GM18511 (cell line): ENCODE data around the gene SSPN.
A peak's percentile ranks its signal among the peaks of the same experiment; 100 is the strongest.

Experiments used
- ATAC-seq: cut with Tn5 transposase; IDR thresholded peaks from one replicate; pipeline ENCODE4 v1.9.1; 2021; ENCODE audit warnings: mild to moderate bottlenecking, moderate library complexity; ENCODE audit not compliant: unreplicated experiment

The SSPN gene

GRCh38 chr12:26185532-26186320, 9.6 kb upstream of the SSPN start:
- no peak for ATAC-seq

GRCh38 chr12:26187014-26187798, 8.2 kb upstream of the SSPN start:
- no peak for ATAC-seq

GRCh38 chr12:26188127-26188526, 7.2 kb upstream of the SSPN start:
- no peak for ATAC-seq

- ATAC-seq = no peak
These were observed 6.7 kb upstream of the SSPN start for GRCh38 chr12:26188641-26189040.

GRCh38 chr12:26192142-26192541, 3.2 kb upstream of the SSPN start:
- ATAC-seq = no peak

- no peak for ATAC-seq
These were observed 1.8 kb upstream of the SSPN start for GRCh38 chr12:26193539-26193938.

- ATAC-seq = peak; percentile 68
These were observed 458 bp downstream of the SSPN start for GRCh38 chr12:26195641-26196420.

GRCh38 chr12:26196421-26196716, 996 bp downstream of the SSPN start:
- no peak for ATAC-seq

GRCh38 chr12:26197832-26198231, 2.5 kb downstream of the SSPN start:
- ATAC-seq = no peak

GRCh38 chr12:26198742-26199141, 3.4 kb downstream of the SSPN start:
- no peak for ATAC-seq

- no peak for ATAC-seq
These were observed 7.9 kb downstream of the SSPN start for GRCh38 chr12:26203167-26203780.

- no peak for ATAC-seq
These were observed 9.4 kb downstream of the SSPN start for GRCh38 chr12:26204612-26205289.

GRCh38 chr12:26205298-26205697, 9.9 kb downstream of the SSPN start:
- ATAC-seq = no peak

GRCh38 chr12:26205941-26206340, 10.6 kb downstream of the SSPN start:
- no peak for ATAC-seq

- ATAC-seq = no peak
These were observed 16.0 kb downstream of the SSPN start for GRCh38 chr12:26211331-26211730.

- ATAC-seq = no peak
These were observed 17.0 kb downstream of the SSPN start for GRCh38 chr12:26212396-26212795.

- no peak for ATAC-seq
These were observed 17.6 kb downstream of the SSPN start for GRCh38 chr12:26212988-26213387.

GRCh38 chr12:26214121-26214520, 18.7 kb downstream of the SSPN start:
- no peak for ATAC-seq

- ATAC-seq = no peak
These were observed 24.4 kb downstream of the SSPN start for GRCh38 chr12:26219736-26220135.

GRCh38 chr12:26224657-26225056, 29.3 kb downstream of the SSPN start:
- no peak for ATAC-seq

- ATAC-seq = no peak
These were observed 30.7 kb downstream of the SSPN start for GRCh38 chr12:26226122-26226521.
